Gastroesophageal sphincter (tissue), 3 donors: ENCODE measurements around the gene MSH3.

Source experiments
- CTCF ChIP-seq, 4 experiments: fragments of 200-600 bp in 2 of 4; fragments of 450-650 bp in 2 of 4; sonication (generic) in 1 of 4; IDR thresholded peaks; one replicate each; pipeline ENCODE4 v1.5.1; 2017 to 2019; ENCODE audit warnings: antibody characterized with exemption in 4 of 4, mild to moderate bottlenecking in 2 of 4, moderate library complexity in 2 of 4
- EP300 ChIP-seq: sonication (generic); formaldehyde crosslinking; IDR thresholded peaks from one replicate; pipeline ENCODE4 v1.6.1; 2017; ENCODE audit warnings: antibody characterized with exemption, mild to moderate bottlenecking
- POLR2A ChIP-seq, 2 donors: fragments of 450-650 bp; IDR thresholded peaks; one replicate each; pipeline ENCODE4 v1.6.1; 2017; ENCODE audit warnings: antibody characterized with exemption in 2 of 2, mild to moderate bottlenecking in 2 of 2, moderate library complexity in 1 of 2
- POLR2AphosphoS5 ChIP-seq: sonication (generic); formaldehyde crosslinking; IDR thresholded peaks from one replicate; pipeline ENCODE4 v1.6.1; 2017; ENCODE audit warnings: antibody characterized with exemption

- TF ChIP-seq CTCF (IDR thresholded peaks at IDR 0.05) (peak in 1 of 4 experiments; percentile 15), POLR2AphosphoS5 (no peak), POLR2A (IDR thresholded peaks at IDR 0.05) (no peak), EP300 (no peak)
These were observed 57.5 kb downstream of the MSH3 start for GRCh38 chr5:80711938-80712337.
